Activated CD4-positive, alpha-beta T cell treated with anti-CD3 and anti-CD28 coated beads, Interleukin-2, amount 50 U/mL, for 1 hour (primary cell): ENCODE measurements around the gene DPYD.

Experiments
- DNase-seq: peaks from one replicate; pipeline ENCODE4 v3.0.0-alpha.2; 2020

DPYD gene

GRCh38 chr1:97506368-97506767 is 414.5 kb downstream of the DPYD start:
- DNase-seq = no peak

- DNase-seq = no peak
Observed at GRCh38 chr1:97505816-97506215, 415.0 kb downstream of the DPYD start.

DNA sequence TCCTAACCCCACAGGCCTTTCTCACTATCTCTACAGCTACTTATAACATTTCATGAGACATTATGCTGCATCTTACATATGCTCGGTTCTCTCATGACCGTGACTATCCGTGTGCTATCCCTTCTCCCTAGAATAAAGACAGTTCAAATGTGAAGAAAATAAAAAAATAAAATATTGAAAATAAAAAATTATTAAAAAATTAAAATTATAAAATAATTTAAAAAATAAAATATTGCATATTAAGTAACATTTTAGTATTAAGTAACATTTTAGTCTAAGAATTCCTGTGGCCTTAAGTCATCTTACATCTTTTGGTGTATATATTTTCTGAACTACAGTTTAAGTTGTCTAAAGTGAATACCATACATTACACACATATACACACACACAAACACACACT is 415.5 kb downstream of the DPYD start:
- no peak for DNase-seq

GRCh38 chr1:97502360-97502759 is 418.5 kb downstream of the DPYD start:
- no peak for DNase-seq

DNA sequence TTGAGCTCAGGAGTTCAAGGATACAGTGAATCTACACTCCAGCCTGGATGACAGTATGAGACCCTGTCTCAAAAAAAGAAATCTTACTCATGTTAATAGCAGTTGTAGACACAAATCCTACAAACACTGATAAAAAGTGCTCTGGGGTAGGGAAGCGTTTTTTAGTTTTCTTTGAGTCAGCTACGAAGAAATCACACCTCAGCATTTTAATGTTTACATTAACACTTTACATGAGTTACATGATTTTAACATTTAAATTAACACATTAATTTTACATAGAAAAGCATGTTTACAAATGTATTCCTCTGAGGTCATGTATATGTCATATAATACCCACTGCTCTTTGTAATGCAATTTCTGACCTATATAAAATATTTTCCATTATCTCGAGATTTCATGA is 419.2 kb downstream of the DPYD start:
- DNase-seq = no peak

GRCh38 chr1:97500760-97501159 is 420.1 kb downstream of the DPYD start:
- no peak for DNase-seq

DNA sequence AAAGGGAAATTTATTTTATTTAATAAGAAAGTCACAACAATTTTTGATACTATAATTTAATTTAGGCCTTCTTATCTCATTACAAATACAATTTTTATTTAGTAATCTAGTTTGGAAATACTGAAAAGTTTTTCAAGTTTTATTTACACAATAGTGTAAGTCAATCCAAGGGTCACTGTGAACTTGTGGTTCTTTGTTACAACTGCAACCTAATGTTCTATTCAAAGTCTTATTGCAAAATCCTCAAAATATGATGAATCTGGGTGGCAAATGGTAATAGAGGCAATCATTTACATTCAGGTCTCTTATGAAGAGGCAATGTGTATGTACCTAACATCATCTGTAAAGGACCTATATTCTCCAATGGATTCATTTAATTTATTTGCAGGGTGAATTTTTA is 421.2 kb downstream of the DPYD start:
- no peak for DNase-seq

DNA sequence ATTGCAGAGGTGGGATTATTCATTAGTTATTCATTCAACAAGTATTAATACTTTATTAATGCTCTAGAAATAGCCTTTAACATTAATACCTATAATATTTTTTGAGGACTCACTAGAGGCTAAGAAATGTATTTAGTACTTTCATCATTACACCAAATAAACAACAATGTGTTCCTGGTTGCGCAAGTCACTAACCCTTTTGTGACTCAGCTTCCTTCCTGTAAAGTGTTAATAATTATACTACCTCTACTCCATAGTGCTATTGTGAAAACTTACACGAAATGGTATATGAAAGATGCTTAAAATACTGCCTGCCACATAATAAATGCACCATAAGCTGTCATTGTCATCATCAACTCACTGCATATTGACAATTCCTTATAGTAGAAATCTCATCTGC is 431.0 kb downstream of the DPYD start:
- no peak for DNase-seq

GRCh38 chr1:97488530-97488929 is 432.3 kb downstream of the DPYD start:
- DNase-seq = no peak

DNA sequence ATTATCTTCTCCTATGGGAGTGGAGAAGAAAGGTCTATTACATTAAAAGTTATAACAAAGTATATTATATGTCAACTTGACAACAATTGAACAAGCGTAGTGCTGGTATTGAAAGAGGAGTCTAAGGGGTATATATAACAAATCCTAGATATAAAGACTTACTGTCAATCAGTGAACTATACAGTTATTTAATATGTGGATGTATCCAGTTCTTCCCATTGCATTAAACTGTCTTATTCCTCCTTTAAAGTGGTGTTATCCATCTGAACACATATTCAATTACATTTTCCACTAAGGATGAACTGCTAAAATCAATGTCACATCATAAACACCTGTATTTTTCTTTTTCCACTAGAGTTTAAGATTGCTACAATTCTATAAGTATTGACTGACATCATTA is 438.8 kb downstream of the DPYD start:
- no peak for DNase-seq

DNA sequence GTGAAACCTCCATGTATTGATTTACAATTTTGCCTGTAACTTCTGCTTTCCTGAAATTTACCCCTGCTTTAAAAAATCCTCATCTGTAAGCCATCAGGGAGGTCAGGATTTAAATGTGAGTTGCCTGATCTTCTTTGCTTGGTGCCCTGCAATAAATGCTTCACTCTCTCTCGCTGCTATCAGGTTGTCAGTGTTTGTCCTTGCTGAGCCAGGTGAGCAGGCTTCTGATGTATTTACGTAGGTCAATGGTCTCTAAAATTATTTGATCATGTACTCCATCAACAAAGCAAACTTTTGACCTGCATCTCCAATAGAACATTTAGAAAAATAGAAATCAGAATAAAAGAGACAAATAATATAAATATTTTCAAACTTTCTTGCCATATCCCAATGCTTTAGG is 453.4 kb downstream of the DPYD start:
- DNase-seq = no peak

DNA sequence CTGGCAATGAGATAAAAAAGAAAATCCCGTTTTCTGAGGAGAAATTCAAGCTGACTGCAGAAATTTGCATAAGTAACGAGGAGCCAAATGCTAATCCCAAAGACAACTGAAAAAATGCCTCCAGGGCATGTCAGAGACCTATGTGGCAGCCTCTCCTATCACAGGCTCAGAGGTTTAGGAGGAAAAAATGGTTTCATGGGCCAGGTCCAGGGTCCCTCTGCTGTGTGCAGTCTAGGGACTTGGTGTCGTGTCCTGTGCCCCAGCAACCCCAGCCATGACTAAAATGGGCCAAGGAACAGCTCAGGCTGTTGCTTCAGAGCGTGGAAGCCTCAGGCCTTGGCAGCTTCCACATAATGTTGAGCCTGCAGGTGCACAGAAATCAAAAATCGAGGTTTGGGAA is 456.5 kb downstream of the DPYD start:
- no peak for DNase-seq

DNA sequence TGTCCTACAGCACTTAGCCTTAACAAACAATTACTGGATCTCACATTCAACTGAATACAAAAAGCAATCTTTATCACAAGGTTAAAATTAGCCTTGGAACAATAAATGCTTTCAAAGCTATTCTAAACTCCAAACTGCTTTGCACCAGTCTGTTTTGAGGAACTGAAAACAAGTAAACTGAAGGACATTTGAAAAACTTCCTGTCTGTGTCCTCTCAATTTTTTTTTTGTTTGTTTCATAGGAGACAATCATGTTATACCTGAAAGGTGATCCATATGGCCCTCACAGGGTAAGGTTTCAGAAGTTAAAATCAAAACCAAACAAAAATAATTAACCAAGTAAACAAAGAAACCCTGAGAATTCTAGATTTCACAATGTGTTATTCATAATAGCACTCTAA is 459.1 kb downstream of the DPYD start:
- DNase-seq = no peak

GRCh38 chr1:97457446-97458089 is 463.3 kb downstream of the DPYD start:
- DNase-seq = no peak

DNA sequence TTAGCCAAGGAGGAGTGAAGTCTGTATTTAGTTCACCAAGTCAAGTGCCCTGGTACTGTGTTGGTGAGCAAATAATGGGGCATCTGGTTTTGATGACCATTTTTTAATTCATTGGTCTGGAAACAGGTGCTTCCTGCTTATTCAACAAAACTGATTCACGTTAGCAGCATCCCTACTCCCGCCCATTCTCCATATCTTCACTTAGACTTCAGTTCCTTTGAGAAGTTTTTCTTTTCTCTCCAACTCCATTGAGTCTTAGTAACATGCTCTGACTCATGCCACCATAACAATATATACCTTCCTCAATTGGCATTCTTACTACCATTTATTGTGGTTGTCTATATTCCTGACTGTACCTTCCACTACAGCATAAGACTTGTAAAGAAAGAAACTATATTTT is 468.9 kb downstream of the DPYD start:
- no peak for DNase-seq

DNA sequence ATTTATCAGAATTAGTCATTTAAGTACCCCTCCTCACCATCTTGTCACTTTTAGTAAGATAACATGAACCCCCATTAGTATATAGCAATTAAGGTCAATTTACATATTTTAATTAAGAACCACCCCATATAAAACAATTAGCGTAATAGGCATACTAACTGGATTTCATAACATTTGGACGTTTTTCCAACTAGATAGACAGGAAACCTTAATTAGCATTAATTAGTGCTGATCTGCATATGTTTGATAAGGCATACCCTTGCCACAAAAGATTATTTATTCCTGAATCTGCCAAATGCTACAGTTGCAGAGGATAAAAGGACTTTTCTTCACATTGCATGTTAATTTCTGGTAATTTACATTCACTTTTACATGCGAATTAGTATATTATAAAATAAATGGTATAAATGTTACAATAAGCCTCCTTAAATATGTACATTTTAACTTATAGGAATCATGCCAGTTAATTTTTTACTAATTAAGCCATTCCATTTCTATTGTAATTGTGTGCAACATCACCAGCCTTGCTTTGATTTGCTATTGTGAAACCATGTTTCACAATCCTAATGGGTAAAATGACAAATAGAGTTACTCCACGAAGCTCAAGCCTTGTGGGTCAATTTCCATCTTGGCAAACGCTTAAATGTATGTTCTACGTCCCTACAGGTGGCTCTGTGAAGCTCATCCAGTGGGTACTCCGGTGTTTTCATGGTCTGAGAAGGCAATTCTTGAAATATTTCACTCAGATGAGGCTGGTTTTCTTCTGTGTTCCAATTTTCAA is 469.6 kb downstream of the DPYD start:
- DNase-seq = no peak

DNA sequence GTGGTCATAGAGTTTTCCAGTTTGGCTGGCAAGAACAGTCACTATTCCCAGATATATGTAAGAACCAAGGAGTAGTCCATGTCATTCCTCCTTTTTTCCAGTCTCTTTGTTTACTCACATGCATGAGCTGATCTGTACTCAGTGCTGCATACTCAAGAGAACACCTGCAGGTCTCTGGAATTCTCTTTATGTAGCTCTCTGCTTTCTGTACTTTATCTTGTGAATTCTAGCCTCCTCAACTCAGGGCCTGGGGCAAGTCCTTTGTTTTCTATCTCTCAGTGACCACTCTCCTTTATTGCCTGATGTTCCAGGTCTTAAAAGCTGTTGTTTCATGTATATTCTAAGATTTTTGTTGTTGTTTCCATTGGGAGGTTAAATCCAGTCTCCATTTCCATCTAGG is 478.9 kb downstream of the DPYD start:
- DNase-seq = no peak

GRCh38 chr1:97433824-97434177 is 487.0 kb downstream of the DPYD start:
- DNase-seq = no peak

GRCh38 chr1:97433094-97433823 is 487.6 kb downstream of the DPYD start:
- DNase-seq = no peak

DNA sequence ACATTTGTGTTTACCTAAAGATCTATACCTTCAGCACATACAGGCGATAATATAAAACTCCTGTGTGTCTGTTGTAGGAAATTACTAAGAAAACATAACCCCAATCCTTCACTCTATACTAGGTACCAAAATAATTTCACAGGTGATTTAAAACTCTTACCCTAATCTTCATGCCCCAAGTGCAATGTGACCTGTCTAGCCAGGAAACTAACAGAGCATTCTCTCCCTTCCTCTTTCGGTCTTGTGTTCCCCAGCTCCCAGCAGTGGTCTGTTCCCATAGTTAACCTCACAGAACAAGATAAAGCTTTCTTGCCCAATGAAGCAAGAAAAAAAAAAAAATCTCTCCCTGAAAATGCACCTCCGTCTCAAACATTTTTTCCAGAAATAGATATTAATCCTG is 493.5 kb downstream of the DPYD start:
- no peak for DNase-seq

DNA sequence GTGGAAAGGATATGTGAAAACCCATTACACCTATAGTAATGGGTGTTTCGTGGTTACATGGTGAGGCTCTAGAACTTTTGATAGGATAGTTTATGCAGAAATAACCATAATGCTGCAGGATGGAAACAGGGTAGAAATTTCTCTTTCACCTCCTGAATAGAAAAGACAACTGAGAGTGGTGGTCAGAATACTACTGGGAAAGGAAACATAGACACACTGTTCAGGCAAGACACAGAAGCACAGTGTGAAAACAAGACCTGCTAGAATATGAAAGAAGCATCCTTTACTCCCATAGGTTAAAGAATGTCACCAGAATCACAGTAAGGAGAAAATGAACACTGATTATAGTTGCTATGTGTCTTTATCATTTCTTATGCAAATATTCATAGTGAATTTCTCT is 496.6 kb downstream of the DPYD start:
- DNase-seq = no peak

GRCh38 chr1:97423403-97423802 is 497.4 kb downstream of the DPYD start:
- DNase-seq = no peak

- no peak for DNase-seq
Observed at GRCh38 chr1:97417661-97418060, 503.2 kb downstream of the DPYD start.

DNA sequence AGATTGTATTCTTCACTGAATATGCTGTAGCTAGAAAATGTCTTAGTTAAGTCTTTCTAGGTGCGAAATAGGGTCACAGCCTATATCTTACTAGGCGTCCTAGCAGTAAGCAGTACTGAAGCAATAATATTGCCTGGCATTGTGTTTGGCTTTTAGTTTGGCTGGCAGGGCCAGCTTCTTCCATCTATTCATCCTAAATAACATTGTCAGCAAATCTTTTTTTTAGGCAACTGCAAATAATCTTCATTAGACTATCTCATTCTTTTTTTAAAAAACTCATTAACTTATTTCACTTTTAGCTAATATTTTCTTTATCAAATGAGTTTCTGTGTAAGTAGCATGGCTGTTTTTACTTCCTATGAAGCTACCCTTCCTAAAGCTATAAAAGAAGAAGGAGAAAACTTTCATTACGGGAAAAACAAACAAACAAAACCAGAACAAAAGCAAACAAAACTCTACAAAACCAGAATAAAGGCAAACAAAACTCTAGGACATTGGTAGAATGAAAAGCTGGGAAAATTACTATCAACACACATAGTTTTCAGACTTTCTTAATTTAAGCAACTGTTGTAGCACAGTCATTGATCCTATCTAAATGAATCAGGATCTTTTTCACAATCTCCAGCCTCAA is 506.0 kb downstream of the DPYD start:
- no peak for DNase-seq
